Stimulated activated naive CD8-positive, alpha-beta T cell treated with anti-CD3 and anti-CD28 coated beads, Interleukin-15, Interleukin-2, amounts not matched to agents 100 U/mL and 50 U/mL, for 24 hours (primary cell): ENCODE results near the gene CELSR1.
A peak's percentile ranks its signal among the peaks of the same experiment; 100 is the strongest.
"Not testable (repeated sequence)": the region's sequence is repeated elsewhere in the genome, so short reads cannot be mapped to it uniquely, and the experiment has no call there.

Source experiments
- ATAC-seq: fragments of 150-1000 bp; cut with Tn5 transposase; one replicate; pipeline ENCODE4 v1.10.0; 2021
- DNase-seq: peaks from one replicate; pipeline ENCODE4 v3.0.0; 2021

Gene CELSR1

GRCh38 chr22:46533070-46533833 is 4.2 kb downstream of the CELSR1 start:
- DNase-seq (no peak), ATAC-seq (no peak)

GRCh38 chr22:46532416-46532815 is 5.0 kb downstream of the CELSR1 start:
- no peak for ATAC-seq
- no peak for DNase-seq

- DNase-seq (no peak), ATAC-seq (no peak)
Measured at GRCh38 chr22:46531581-46532175, 5.7 kb downstream of the CELSR1 start.

DNA sequence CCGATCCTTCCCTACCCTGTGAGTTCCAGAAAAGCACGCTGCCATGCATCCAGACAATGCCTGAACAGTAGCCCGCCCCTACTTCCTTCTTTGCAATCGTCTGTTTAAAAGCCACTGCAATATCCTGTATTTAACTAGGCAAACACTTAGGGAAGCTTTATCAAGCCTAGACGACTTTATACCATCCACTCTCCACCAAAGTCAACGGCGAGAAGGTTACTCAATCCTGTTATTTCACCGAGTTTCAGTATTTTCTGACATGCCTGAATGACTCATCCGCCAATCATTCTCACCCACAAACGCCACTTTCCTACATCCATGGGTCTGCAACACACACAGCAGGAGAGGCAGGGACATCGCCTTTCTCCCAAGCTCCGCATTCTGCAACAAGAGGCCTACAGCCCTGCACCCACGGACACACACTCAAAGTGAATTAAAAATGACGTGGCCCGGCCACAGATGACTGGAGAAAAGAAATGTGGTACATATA is 9.3 kb downstream of the CELSR1 start:
- DNase-seq: no peak
- ATAC-seq: peak; percentile 40

DNA sequence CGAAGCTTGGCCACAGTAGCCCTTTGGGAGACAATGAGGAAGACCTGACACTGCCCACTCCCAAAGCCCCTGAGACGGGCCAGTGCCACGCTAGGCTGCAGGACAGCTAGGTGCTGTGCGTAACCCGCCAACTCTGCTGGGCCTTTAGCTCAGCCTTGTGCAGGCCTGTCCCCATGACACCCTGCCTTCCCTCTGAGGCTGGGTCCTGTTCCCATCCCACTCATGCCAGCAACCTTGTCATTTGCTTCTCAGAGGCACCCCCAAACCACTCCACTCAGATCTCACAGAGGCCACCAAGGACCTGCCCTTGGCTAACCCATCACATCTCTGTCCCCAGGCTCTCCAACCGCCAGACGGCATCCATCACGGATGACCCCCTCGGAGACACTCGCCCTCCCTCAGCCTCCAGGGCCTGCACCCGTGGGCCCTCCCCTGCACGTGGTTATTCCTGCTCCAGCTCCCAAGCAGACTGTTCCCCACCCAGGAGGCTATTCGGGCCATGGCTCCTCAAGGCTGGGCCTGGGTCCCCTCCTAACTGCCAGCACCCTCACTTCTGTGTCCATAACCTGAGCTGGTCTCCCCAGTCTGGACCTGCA is 11.1 kb downstream of the CELSR1 start:
- DNase-seq (no peak), ATAC-seq (no peak)

- ATAC-seq (no peak), DNase-seq (no peak)
Measured at GRCh38 chr22:46525389-46526243, 11.8 kb downstream of the CELSR1 start.

GRCh38 chr22:46524203-46524740 is 13.1 kb downstream of the CELSR1 start:
- DNase-seq (no peak), ATAC-seq (no peak)

- no peak for DNase-seq
- no peak for ATAC-seq
Measured at GRCh38 chr22:46522797-46523196, 14.6 kb downstream of the CELSR1 start.

GRCh38 chr22:46521994-46522393 is 15.4 kb downstream of the CELSR1 start:
- DNase-seq: no peak
- ATAC-seq: no peak

DNA sequence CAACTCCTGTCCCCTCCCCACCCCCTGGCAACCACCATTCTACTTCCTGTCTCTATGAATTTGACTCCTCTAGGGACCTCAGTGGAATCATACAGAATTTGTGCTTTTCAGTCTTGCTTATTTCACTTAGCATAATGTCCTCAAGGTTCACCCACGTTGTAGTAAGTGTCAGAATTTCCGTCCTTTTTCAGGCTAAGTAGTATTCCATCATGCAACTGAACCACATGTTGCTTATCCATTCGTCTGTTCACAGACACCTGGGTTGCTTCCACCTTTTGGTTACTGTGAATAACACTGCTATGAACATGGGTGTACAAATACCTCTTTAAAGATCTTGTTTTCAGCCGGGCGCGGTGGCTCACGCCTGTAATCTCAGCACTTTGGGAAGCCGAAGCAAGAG is 16.5 kb downstream of the CELSR1 start:
- ATAC-seq (peak; percentile 19), DNase-seq (no peak)

DNA sequence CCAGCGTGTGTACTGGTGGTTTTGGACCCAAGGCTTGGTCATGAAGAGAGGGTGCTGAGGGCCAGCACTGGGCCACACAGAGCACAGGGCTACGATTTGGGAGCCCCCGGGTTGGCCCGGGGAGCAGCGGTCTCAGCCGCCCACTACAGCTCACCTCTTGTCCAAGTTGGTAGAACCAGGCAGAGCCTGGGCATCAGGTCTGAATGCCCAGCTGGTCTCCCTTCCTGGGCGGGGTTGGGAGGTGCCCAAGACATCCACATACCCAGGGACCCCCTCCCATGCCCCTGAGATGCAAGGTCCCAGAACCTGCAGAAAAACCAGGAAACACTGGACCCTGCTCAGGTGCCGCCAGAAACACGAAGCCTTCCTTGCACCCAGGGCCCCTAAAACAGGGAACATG is 18.0 kb downstream of the CELSR1 start:
- no peak for DNase-seq
- ATAC-seq: no peak

DNA sequence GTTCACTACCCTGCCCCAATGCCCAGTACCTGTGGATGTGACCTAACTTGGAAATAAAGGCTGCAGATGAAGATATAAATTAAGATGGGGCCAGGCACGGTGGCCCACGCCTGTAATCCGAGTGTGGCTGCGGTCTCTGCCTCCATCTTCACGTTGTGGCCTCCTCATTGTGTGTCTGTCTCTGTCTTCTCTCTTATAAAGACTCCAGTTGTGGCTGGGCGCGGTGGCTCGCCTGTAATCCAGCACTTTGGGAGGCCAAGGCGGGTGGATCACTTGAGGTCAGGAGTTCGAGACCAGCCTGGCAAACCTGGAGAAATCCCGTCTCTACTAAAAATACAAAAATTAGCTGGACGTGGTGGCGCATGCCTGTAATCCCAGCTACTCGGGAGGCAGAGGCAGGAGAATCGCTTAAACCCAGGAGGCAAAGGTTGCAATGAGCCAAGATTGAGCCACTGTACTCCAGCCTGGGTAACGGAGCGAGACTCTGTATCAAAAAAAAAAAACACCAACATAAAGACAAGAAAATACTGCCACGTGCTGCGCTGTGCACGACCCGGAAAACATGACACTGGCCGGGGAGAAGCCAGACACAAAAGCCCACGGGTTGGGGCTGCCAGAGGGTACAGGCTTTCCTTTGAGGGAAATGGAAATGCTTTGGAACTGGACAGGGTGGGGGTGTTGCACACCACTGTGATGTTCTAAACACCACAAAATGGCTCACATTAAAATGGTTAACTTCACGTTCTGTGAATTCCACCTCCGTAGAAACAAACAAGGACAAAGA is 18.7 kb downstream of the CELSR1 start:
- ATAC-seq: no peak
- no peak for DNase-seq

DNA sequence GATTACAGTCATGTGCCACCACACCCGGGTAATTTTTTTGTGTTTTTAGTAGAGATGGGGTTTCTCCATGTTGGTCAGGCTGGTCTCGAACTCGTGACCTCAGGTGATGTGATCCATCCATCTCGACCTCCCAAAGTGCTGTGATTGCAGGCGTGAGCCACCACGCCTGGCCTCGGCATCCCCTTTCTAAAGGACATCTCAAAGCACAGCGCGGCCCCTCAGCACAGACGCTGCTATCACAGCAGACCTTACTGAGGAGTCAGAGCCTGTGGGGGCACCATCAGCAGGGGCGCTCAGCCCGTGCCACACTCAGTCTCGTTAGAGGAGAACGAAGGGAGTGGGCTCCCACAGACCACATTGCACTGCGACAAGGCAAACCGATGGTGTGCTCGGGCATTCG is 19.4 kb downstream of the CELSR1 start:
- ATAC-seq (no peak), DNase-seq (no peak)

- ATAC-seq: no peak
- no peak for DNase-seq
Measured at GRCh38 chr22:46517255-46517761, 20.1 kb downstream of the CELSR1 start.

GRCh38 chr22:46516638-46517037 is 20.8 kb downstream of the CELSR1 start:
- DNase-seq: no peak
- no peak for ATAC-seq

DNA sequence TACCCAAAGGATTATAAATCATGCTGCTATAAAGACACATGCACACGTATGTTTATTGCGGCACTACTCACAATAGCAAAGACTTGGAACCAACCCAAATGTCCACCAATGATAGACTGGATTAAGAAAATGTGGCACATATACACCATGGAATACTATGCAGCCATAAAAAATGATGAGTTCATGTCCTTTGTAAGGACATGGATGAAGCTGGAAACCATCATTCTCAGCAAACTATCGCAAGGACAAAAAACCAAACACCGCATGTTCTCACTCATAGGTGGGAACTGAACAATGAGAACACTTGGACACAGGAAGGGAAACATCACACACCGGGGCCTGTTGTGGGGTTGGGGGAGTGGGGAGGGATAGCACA is 21.3 kb downstream of the CELSR1 start:
- not testable (repeated sequence) for DNase-seq, ATAC-seq

- DNase-seq (no peak), ATAC-seq (peak; percentile 58)
Measured at GRCh38 chr22:46515208-46516111, 22.0 kb downstream of the CELSR1 start.

GRCh38 chr22:46514592-46515207 is 22.7 kb downstream of the CELSR1 start:
- ATAC-seq: no peak
- DNase-seq: no peak

- ATAC-seq: no peak
Measured at GRCh38 chr22:46513908-46514550, 23.4 kb downstream of the CELSR1 start.

More at GRCh38 chr22:46513908-46514550, 23.4 kb downstream of the CELSR1 start:
- no peak for DNase-seq
